IMR-90 (cell line): ENCODE results near the gene ATP2B1. TPM values are rescaled to one million over a fixed set of nuclear protein-coding genes. Genes with fewer than 3 reads are reported as not detected.

Source experiments
- ATAC-seq: fragments of 200-7000 bp; cut with Tn5 transposase; 2 replicates; pipeline ENCODE4 v1.9.1; 2020; ENCODE audit warnings: low read depth, mild to moderate bottlenecking, moderate library complexity
- BruUV-seq: library from RNA; stranded (reverse); fragments of 400-500 nt; replicated peaks from 2 replicates; lab custom pipeline; 2021; lab: Mats Ljungman, UMichigan
- CTCF ChIA-PET: fragments of 300-600 bp; formaldehyde crosslinking; extraction: SDS; loops from one replicate; lab custom pipeline; 2021; ENCODE audit warnings: antibody characterized with exemption; lab: Yijun Ruan, JAX
- POLR2A ChIA-PET: fragments of 300-600 bp; sonication (Branson Sonifier 250); formaldehyde crosslinking; loops from one replicate; lab custom pipeline; 2022; ENCODE audit warnings: antibody characterized with exemption; ENCODE audit not compliant: unreplicated experiment; lab: Charles Lee
- DNase-seq: peaks from one replicate; pipeline ENCODE4 v3.0.0; 2013
- H2AFZ ChIP-seq: replicated peaks from 2 replicates; pipeline ENCODE3; 2013; ENCODE audit warnings: low read length, mild to moderate bottlenecking; ENCODE audit not compliant: poor library complexity
- H2AK5ac ChIP-seq: 2 replicates; pipeline ENCODE4 v1.6.1; 2013; ENCODE audit warnings: low read depth, low read length, inconsistent platforms
- H2AK9ac ChIP-seq: replicated peaks from 2 replicates; pipeline ENCODE3; 2013; ENCODE audit warnings: mild to moderate bottlenecking, low read depth, low read length, moderate library complexity; ENCODE audit not compliant: poor library complexity
- H2BK120ac ChIP-seq: 2 replicates; pipeline ENCODE4 v1.6.1; 2013; ENCODE audit warnings: low read depth, low read length, inconsistent platforms
- H2BK15ac ChIP-seq: 3 replicates; pipeline ENCODE4 v1.6.1; 2013; ENCODE audit warnings: low read depth, low read length, inconsistent platforms
- H2BK20ac ChIP-seq: 2 replicates; pipeline ENCODE4 v1.6.1; 2013; ENCODE audit warnings: low read depth, mild to moderate bottlenecking, inconsistent platforms, low read length, moderate library complexity
- H2BK5ac ChIP-seq: 2 replicates; pipeline ENCODE4 v1.6.1; 2013; ENCODE audit warnings: mild to moderate bottlenecking, low read depth, low read length, inconsistent platforms; ENCODE audit not compliant: poor library complexity, severe bottlenecking
- H3K14ac ChIP-seq: replicated peaks from 2 replicates; pipeline ENCODE4 v1.6.1; 2013; ENCODE audit warnings: low read depth, low read length, inconsistent platforms
- H3K18ac ChIP-seq: 2 replicates; pipeline ENCODE4 v1.6.1; 2013; ENCODE audit warnings: low read depth, low read length, control low read depth
- H3K23ac ChIP-seq: 2 replicates; pipeline ENCODE4 v1.6.1; 2013; ENCODE audit warnings: low read depth, low read length, inconsistent platforms
- H3K27ac ChIP-seq: 2 replicates; pipeline ENCODE4 v1.5.1; 2013; ENCODE audit warnings: mild to moderate bottlenecking, control low read depth, low read length; ENCODE audit not compliant: insufficient read depth
- H3K27me3 ChIP-seq: 2 replicates; pipeline ENCODE4 v1.6.1; 2013; ENCODE audit warnings: low read length; ENCODE audit not compliant: control insufficient read depth, insufficient read depth
- H3K36me3 ChIP-seq: 2 replicates; pipeline ENCODE4 v1.6.1; 2013; ENCODE audit warnings: low read length, mixed read lengths; ENCODE audit not compliant: control insufficient read depth, insufficient read depth
- H3K4ac ChIP-seq: 2 replicates; pipeline ENCODE4 v1.6.1; 2013; ENCODE audit warnings: low read depth, low read length, inconsistent platforms
- H3K4me1 ChIP-seq: 2 replicates; pipeline ENCODE4 v1.6.1; 2013; ENCODE audit warnings: low read length, mixed read lengths; ENCODE audit not compliant: control insufficient read depth, insufficient read depth
- H3K4me2 ChIP-seq: 2 replicates; pipeline ENCODE4 v1.6.1; 2013; ENCODE audit warnings: low read depth, mild to moderate bottlenecking, control low read depth, low read length, moderate library complexity
- H3K4me3 ChIP-seq: 2 replicates; pipeline ENCODE4 v1.5.1; 2013; ENCODE audit warnings: low read depth, mild to moderate bottlenecking, control low read depth, low read length, moderate library complexity; ENCODE audit not compliant: insufficient read depth
- H3K56ac ChIP-seq: 2 replicates; pipeline ENCODE4 v1.6.1; 2013; ENCODE audit warnings: low read length, inconsistent platforms; ENCODE audit not compliant: insufficient read depth; ENCODE audit errors: extremely low read depth
- H3K79me1 ChIP-seq, 2 experiments: 2 replicates each; pipeline ENCODE4 v1.6.1; 2013; ENCODE audit warnings: low read length in 2 of 2, inconsistent platforms in 1 of 2, low read depth in 1 of 2
- H3K9ac ChIP-seq: 2 replicates; pipeline ENCODE4 v1.6.1; 2013; ENCODE audit warnings: low read depth, low read length, control low read depth
- H3K9me1 ChIP-seq: 2 replicates; pipeline ENCODE4 v1.6.1; 2013; ENCODE audit warnings: low read length, inconsistent platforms; ENCODE audit not compliant: insufficient read depth
- H3K9me3 ChIP-seq: 2 replicates; pipeline ENCODE4 v1.6.1; 2013; ENCODE audit warnings: low read length; ENCODE audit not compliant: control insufficient read depth, insufficient read depth
- H4K20me1 ChIP-seq: 2 replicates; pipeline ENCODE4 v1.6.1; 2013; ENCODE audit warnings: low read length, inconsistent platforms; ENCODE audit not compliant: insufficient read depth
- H4K5ac ChIP-seq: 2 replicates; pipeline ENCODE4 v1.6.1; 2013; ENCODE audit warnings: mild to moderate bottlenecking, low read depth, low read length, control low read depth
- H4K8ac ChIP-seq, 2 experiments: 2 replicates each; pipeline ENCODE4 v1.6.1; 2013; ENCODE audit warnings: low read depth in 2 of 2, low read length in 2 of 2, control low read depth in 1 of 2, inconsistent platforms in 1 of 2
- H4K91ac ChIP-seq: 2 replicates; pipeline ENCODE4 v1.6.1; 2013; ENCODE audit warnings: low read depth, low read length, inconsistent platforms; ENCODE audit not compliant: insufficient read depth
- SMC3 ChIP-seq: fragments of 150-350 bp; IDR thresholded peaks from 2 replicates; pipeline ENCODE4 v1.6.1; 2016; ENCODE audit warnings: low read depth, mild to moderate bottlenecking, antibody characterized with exemption, low read length, moderate library complexity
- WGBS, 2 experiments: methylation state at CpG; one replicate each; pipeline versions ENCODE4 v1.1.5 to v1.1.7; 2013; ENCODE audit warnings: missing lambda C conversion rate in 2 of 2; ENCODE audit not compliant: insufficient read length in 1 of 2; ENCODE audit errors: extremely low coverage in 2 of 2; 5-methylcytosine and 5-hydroxymethylcytosine counted together
- dilution Hi-C: fragments of 300-500 bp; cut with HindIII; formaldehyde crosslinking; loops from one replicate; pipeline ENCODE4 v1.14.3; 2018; ENCODE audit warnings: low sequenced_read_pairs; ENCODE audit not compliant: unreplicated experiment
- in situ Hi-C: fragments of 300-500 bp; cut with MboI; formaldehyde crosslinking; loops from 3 replicates; pipeline ENCODE4 v1.14.3; 2019; ENCODE audit warnings: low sequenced_read_pairs, inconsistent platforms, mixed read lengths
- intact Hi-C: fragments of 100-400 bp; cut with micrococcal nuclease; formaldehyde crosslinking; loops from 2 replicates; pipeline ENCODE4 v1.10.0; 2022
- polyA plus RNA-seq, 3 experiments: library from polyadenylated mRNA; depleted of rRNA; stranded (reverse); fragments of >200 nt; gene quantifications; 2 replicates each; pipeline ENCODE4 v1.2.3, GENCODE V29; 2012; ENCODE audit warnings: low replicate concordance in 1 of 3
- total RNA-seq: library from RNA; depleted of rRNA; stranded (reverse); fragments of >200 nt; gene quantifications from 2 replicates; pipeline ENCODE4 v1.2.3, GENCODE V29; 2012
- TF ChIP-seq, protein P1 (sequence below): conservative IDR thresholded peaks from 2 replicates; pipeline ENCODE4 v1.5.1; 2012; ENCODE audit warnings: mild to moderate bottlenecking, low read depth, low read length, improper control_type of control experiment

The ATP2B1 gene
- total and polyA plus RNA-seq, 2 of the 4 experiments (the other 2 are of a cell fraction), result 9.9 to 32.6 TPM

DNA sequence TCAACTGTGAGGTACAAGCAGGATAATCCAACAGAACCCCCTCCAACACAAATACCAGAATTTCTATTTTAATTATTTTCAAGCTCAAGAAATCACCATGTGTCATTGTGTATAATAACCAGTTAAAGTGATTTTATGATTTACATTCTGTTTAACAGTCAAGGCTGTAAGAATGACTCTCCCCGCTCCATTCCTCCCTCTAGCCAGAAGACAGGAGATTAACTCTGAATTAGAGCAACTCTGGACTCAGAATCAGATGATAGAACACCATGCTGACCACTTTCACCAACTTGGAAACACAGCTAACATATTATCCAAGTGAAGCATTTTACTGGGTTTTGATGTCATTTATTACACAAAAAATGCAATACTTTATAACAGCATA is 71.9 kb downstream of the ATP2B1 start:
- H3K9me1 ChIP-seq, result 0 out of 2 replicates have a peak, but pooled peaks cover 6% of the 10 kb centered on the region
- H2BK120ac ChIP-seq, result peak overlapping the region; percentile 50
- H2BK15ac ChIP-seq, result no peak overlapping the region
- dilution Hi-C loops (no loop called here), intact Hi-C loops (no loop called here), in situ Hi-C loops (no loop called here)
- no peak overlapping the region for H3K56ac ChIP-seq
- CTCF ChIA-PET, result interaction anchor here (0.7 kb wide), 1 partner anchor 1473 kb away, joined by 6 read pairs; no protein-coding TSS in a partner anchor
- no peak overlapping the region for H2AK5ac ChIP-seq
- no peak overlapping the region for H2AK9ac ChIP-seq
- peak overlapping the region; percentile 8; the same call in 1 of the 2 replicates for H3K4ac ChIP-seq
- H4K20me1 ChIP-seq, result no peaks in the 10 kb centered on the region
- peak; percentile 67 for ATAC-seq
- H3K4me3 ChIP-seq, result no peak overlapping the region
- peaks cover 17 to 24% of the 10 kb centered on the region in 2 experiments for H3K79me1 ChIP-seq
- no CpG with 5 or more reads among the region's 1 CpG for WGBS, 2 experiments
- no peak overlapping the region for H3K27ac ChIP-seq
- peak overlapping the region in 1 of 2 experiments; percentile 3; a peak in 1 of 4 replicates for H4K8ac ChIP-seq
- no peak for DNase-seq
- H4K91ac ChIP-seq, result no peak overlapping the region
- H3K14ac ChIP-seq, result peak overlapping the region; percentile 29
- peak overlapping the region; percentile 33; the same call in 1 of the 2 replicates for H3K23ac ChIP-seq
- H3K9ac ChIP-seq, result no peak overlapping the region
- H3K4me2 ChIP-seq, result peak overlapping the region; percentile 74; the same call in 1 of the 2 replicates
- no peaks in the 10 kb centered on the region for H3K9me3 ChIP-seq
- H3K27me3 ChIP-seq, result no peaks in the 10 kb centered on the region
- no TSS peak for BruUV-seq
- peak overlapping the region; percentile 69 for H2BK5ac ChIP-seq
- H4K5ac ChIP-seq, result no peak overlapping the region; the same call in 1 of the 2 replicates
- peak overlapping the region; percentile 64; the same call in 1 of the 2 replicates for H3K18ac ChIP-seq
- peaks cover 6% of the 10 kb centered on the region; the same call in 1 of the 2 replicates for H3K4me1 ChIP-seq
- H2BK20ac ChIP-seq, result 0 out of 2 replicates have a peak overlapping the region, but pooled peaks have one; percentile 43
- POLR2A ChIA-PET, result no interaction called here
- no peak for TF ChIP-seq SMC3
- TF ChIP-seq, protein P1, sequence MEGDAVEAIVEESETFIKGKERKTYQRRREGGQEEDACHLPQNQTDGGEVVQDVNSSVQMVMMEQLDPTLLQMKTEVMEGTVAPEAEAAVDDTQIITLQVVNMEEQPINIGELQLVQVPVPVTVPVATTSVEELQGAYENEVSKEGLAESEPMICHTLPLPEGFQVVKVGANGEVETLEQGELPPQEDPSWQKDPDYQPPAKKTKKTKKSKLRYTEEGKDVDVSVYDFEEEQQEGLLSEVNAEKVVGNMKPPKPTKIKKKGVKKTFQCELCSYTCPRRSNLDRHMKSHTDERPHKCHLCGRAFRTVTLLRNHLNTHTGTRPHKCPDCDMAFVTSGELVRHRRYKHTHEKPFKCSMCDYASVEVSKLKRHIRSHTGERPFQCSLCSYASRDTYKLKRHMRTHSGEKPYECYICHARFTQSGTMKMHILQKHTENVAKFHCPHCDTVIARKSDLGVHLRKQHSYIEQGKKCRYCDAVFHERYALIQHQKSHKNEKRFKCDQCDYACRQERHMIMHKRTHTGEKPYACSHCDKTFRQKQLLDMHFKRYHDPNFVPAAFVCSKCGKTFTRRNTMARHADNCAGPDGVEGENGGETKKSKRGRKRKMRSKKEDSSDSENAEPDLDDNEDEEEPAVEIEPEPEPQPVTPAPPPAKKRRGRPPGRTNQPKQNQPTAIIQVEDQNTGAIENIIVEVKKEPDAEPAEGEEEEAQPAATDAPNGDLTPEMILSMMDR, result 0 out of 2 replicates have a peak, but pooled peaks have one; percentile 3
- H3K36me3 ChIP-seq, result peaks cover 3% of the 10 kb centered on the region
- H2AFZ ChIP-seq, result no peak overlapping the region
